ENCODE data around the gene TNS3. TPM values are rescaled to one million over a fixed set of nuclear protein-coding genes. Genes with fewer than 3 reads are reported as not detected.

The TNS3 gene
- total and polyA plus RNA-seq, 2 of the 13 experiments (the other 11 are each of a cell fraction or from before 2014, with no cell fraction given), result 52.9 to 55.7 TPM

GRCh38 chr7:47474937-47475879 is 106.7 kb downstream of the TNS3 start (continued):
- TF ChIP-seq ZHX2 (IDR thresholded peaks at IDR 0.05; ENCODE audit: low read depth) (no peak; the same call in 1 of the 2 replicates), ZHX2 (CRISPR knock-in tag; IDR thresholded peaks at IDR 0.05; ENCODE audit: borderline replicate concordance) (no peak), WIZ (CRISPR knock-in tag; IDR thresholded peaks at IDR 0.05) (peak; percentile 91; the same call in 1 of the 2 replicates), CHD4 (IDR thresholded peaks at IDR 0.05; ENCODE audit: borderline replicate concordance, low read length) (peak; percentile 99), RNF219 (CRISPR knock-in tag; IDR thresholded peaks at IDR 0.05) (no peak), ZSCAN31 (CRISPR knock-in tag; IDR thresholded peaks at IDR 0.05; ENCODE audit: low read depth) (peak; percentile 99), MED1 (CRISPR knock-in tag; IDR thresholded peaks at IDR 0.05) (peak; percentile 97), MED13 (CRISPR knock-in tag; IDR thresholded peaks at IDR 0.05) (peak; percentile 91), ZFYVE20 (CRISPR knock-in tag; IDR thresholded peaks at IDR 0.05; ENCODE audit: borderline replicate concordance, low read depth) (no peak), TEAD2 (CRISPR knock-in tag; IDR thresholded peaks at IDR 0.05) (no peak), YEATS4 (CRISPR knock-in tag; IDR thresholded peaks at IDR 0.05; ENCODE audit: borderline replicate concordance) (peak; percentile 69; the same call in 1 of the 2 replicates), ZFP36L2 (CRISPR knock-in tag; IDR thresholded peaks at IDR 0.05) (no peak), ZNF703 (CRISPR knock-in tag; IDR thresholded peaks at IDR 0.05; ENCODE audit: borderline replicate concordance) (peak; percentile 98), NFAT5 (CRISPR knock-in tag; IDR thresholded peaks at IDR 0.05) (no peak), ZNF468 (CRISPR knock-in tag; IDR thresholded peaks at IDR 0.05) (no peak)

Data from HepG2 (cell line).